SIG-M5 treated with dmso at 0.1 percent for 504 hours (cell line): ENCODE measurements around the gene EXPH5.

Source experiments
- DNase-seq: peaks from one replicate; lab custom pipeline; 2025; ENCODE audit not compliant: unreplicated experiment; lab: John Stamatoyannopoulos, UW

Gene EXPH5

GRCh38 chr11:108468478-108468864, 125.1 kb downstream of the EXPH5 start:
- DNase-seq, result no peak

DNA sequence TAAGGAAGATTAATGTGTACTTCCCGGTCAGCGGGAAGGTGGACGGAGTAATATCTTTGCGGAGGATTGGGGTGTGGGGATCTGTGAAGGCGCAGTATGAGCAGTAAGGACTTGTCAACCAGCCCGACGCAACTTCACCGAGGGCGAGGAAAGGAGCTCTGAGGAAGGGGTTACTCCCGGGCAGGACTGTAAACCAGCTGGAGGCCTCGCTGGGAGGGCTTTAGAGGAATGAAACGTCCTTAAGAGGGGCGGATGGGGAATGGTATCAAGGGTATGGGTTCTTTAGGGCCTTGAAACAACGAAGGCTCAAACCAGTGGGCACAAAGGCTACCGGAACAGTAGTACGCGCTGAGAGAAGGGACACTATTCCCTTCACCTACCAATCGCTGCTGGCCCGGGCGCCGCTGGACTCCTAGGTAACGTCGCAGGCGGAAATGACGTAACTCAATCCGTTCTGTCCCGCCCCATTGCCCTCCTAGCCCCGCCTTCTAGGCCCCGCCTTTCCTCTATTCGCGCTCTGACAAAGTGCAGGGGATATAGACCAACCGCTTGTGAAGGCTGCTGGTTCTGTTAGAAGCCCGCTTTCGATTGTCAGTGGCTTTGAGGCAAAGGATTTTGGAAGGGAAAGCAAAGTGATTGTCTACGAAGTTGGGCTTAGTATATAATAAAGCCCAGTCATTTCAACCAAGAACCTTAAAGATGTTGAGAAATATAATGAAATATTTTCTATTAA, 126.3 kb downstream of the EXPH5 start, which contains the start of gene C11orf65:
TSS of gene C11orf65 (minus strand) at position 439 of the 733 bp plus-strand sequence. CDS start 5,970 bp downstream, outside the sequence.
- peak; percentile 95 for DNase-seq

DNA sequence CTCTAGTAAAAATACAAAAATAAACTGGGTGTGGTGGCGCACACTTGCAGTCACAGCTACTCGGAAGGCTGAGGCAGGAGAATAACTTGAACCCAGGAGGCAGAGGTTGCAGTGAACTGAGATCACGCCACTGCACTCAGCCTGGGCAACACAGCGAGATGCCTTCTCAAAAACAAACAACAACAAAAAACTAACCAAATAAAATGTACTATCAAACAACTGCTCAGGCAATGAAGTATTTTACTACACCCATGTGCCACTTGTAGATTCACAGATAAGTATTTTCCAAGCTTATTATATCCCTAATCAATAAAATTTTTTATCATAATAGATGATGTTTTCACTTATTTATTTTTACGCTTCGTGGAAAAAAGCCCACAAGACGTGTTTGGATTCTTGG, 127.2 kb downstream of the EXPH5 start:
- no peak for DNase-seq
